ENCODE data around the gene EYA4. TPM values are rescaled to one million over a fixed set of nuclear protein-coding genes. Genes with fewer than 3 reads are reported as not detected.

The EYA4 gene, protein sequence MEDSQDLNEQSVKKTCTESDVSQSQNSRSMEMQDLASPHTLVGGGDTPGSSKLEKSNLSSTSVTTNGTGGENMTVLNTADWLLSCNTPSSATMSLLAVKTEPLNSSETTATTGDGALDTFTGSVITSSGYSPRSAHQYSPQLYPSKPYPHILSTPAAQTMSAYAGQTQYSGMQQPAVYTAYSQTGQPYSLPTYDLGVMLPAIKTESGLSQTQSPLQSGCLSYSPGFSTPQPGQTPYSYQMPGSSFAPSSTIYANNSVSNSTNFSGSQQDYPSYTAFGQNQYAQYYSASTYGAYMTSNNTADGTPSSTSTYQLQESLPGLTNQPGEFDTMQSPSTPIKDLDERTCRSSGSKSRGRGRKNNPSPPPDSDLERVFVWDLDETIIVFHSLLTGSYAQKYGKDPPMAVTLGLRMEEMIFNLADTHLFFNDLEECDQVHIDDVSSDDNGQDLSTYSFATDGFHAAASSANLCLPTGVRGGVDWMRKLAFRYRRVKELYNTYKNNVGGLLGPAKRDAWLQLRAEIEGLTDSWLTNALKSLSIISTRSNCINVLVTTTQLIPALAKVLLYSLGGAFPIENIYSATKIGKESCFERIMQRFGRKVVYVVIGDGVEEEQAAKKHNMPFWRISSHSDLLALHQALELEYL
- polyA plus RNA-seq (2012; ENCODE audit: insufficient read depth, insufficient read length, low read depth): 17.2 TPM

DNA sequence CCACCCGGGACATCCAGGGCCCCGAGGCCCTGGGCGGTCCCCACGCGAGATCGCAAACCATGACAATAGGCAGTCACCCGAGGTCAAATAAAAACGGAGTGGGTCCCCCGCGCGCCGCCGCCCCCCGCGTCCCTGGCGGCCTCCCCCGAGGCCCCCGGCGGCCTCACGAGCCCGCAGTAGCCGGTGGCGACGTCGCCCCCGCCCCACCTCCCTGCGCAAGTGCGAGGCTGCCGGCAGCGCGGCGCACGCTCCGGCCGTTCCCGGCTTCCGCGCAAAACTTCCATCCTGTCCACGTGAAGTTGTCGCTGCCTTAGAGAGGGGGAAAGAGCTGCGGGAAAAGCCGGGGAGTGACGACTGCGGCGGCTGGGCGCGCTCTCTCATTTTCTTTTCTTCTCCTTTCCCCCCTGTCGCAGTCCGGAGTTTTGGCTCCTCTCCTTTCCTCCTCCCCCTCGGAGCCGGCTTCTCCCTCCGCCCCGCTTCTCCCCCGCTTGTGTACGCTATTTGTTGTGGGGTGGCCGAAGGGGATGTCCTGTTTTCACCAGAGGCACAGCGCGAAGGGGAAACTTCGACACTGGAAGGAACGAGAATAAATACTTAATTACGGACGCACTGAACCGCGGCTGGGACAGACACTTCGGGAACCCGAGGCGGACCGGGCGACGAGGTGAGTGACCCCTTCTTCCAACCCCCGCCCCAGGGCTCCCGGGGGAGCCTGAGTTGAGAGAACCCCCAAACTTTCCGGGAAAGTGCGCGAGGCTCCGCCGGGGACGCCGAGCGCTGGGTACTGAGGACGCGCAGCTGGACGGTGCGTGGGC lies at the start of gene EYA4:
Gene EYA4 (plus strand): TSS at position 272 of the 815 bp plus-strand sequence. CDS start 33,424 bp downstream, outside the sequence.
- peak within 1 kb of the TSS; percentile 93 for H3K4me3 ChIP-seq (ENCODE audit: low read depth, low read length)

DNA sequence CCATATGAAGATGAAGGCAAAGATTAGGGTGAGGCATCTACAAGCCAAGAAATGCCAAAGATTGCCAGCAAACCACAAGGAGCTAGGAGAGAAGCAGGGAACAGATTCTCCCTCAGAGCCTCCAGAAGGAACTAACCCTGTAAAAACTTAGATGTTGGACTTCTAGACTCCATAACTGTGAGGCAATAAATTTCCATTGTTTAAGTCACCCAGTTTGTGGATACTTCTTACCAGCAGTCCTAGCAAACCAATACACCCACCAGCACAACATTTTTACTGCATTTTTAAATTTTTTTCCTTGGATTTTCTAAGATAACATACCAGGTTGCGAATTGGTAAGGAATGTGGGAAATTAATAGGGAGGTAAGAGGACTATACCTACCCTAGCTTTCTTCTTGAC lies 47.8 kb upstream of the EYA4 start:
- no peaks in the 10 kb centered on the region for H3K9me3 ChIP-seq
- H3K4me1 ChIP-seq: peaks cover 5% of the 10 kb centered on the region; the same call in 1 of the 2 replicates
- H3K4me3 ChIP-seq (ENCODE audit: low read depth, low read length): no peak overlapping the region
- no peaks in the 10 kb centered on the region for H3K27me3 ChIP-seq
- DNase-seq: no peak
- no peaks in the 10 kb centered on the region for H3K36me3 ChIP-seq
- TF ChIP-seq, protein P1, sequence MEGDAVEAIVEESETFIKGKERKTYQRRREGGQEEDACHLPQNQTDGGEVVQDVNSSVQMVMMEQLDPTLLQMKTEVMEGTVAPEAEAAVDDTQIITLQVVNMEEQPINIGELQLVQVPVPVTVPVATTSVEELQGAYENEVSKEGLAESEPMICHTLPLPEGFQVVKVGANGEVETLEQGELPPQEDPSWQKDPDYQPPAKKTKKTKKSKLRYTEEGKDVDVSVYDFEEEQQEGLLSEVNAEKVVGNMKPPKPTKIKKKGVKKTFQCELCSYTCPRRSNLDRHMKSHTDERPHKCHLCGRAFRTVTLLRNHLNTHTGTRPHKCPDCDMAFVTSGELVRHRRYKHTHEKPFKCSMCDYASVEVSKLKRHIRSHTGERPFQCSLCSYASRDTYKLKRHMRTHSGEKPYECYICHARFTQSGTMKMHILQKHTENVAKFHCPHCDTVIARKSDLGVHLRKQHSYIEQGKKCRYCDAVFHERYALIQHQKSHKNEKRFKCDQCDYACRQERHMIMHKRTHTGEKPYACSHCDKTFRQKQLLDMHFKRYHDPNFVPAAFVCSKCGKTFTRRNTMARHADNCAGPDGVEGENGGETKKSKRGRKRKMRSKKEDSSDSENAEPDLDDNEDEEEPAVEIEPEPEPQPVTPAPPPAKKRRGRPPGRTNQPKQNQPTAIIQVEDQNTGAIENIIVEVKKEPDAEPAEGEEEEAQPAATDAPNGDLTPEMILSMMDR (IDR thresholded peaks at IDR 0.05; ENCODE audit: low read depth, low read length): no peak

More for the DNA sequence above, at the start of gene EYA4:
- H3K27me3 ChIP-seq: no peaks in the 10 kb centered on the region
- TF ChIP-seq, protein P1 (IDR thresholded peaks at IDR 0.05; ENCODE audit: low read depth, low read length): no peak; the same call in 1 of the 2 replicates
- H3K4me1 ChIP-seq: no peaks in the 10 kb centered on the region; the same call in 1 of the 2 replicates
- H3K36me3 ChIP-seq: no peaks in the 10 kb centered on the region
- H3K9me3 ChIP-seq: no peaks in the 10 kb centered on the region
- DNase-seq: peak; percentile 86

DNA sequence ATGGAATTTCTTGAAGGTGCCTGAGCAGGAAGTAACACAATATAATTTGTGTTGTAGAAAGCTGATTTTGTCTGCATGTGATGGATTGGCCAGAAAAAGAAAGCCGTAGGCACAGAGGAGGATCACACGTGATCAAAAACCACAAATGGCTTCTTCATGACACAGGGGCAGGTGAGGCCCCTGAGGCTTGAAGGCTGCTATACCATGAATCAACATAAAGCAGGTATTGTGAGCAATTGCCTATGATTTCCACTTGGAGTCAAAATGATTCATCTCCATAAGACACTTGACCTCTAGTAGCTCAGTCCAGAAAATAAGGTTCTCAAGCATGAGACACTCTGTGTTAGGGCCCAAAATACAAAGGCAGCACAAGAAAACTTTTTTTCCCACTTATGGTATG lies 42.4 kb upstream of the EYA4 start:
- Histone ChIP-seq H3K9me3 (no peaks in the 10 kb centered on the region), H3K4me3 (ENCODE audit: low read depth, low read length) (no peak overlapping the region), H3K36me3 (no peaks in the 10 kb centered on the region), H3K27me3 (no peaks in the 10 kb centered on the region), H3K4me1 (no peaks in the 10 kb centered on the region)
- no peak for DNase-seq
- TF ChIP-seq, protein P1 (IDR thresholded peaks at IDR 0.05; ENCODE audit: low read depth, low read length): no peak

DNA sequence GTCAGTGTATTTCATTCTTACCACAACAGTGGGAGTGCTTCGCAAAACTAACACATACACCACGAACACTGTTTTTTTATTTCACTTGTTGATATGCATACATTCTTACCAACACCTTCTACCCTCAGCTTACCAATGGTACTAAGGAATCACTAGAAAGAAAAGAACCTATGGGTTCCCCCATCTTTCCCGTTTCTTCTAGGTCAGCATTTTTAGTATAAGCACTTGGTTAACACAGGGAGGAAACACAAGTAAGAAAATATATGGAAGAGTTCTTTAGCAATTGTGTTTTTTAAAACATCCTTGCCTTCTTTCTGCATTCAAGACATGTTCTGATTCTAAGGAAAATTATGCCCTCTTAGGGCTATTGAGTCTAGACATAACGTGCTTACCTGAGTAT lies 39.9 kb upstream of the EYA4 start:
- H3K36me3 ChIP-seq: no peaks in the 10 kb centered on the region
- TF ChIP-seq, protein P1 (IDR thresholded peaks at IDR 0.05; ENCODE audit: low read depth, low read length): no peak
- no peaks in the 10 kb centered on the region for H3K9me3 ChIP-seq
- no peaks in the 10 kb centered on the region for H3K4me1 ChIP-seq
- no peak overlapping the region for H3K4me3 ChIP-seq (ENCODE audit: low read depth, low read length)
- DNase-seq: no peak
- H3K27me3 ChIP-seq: no peaks in the 10 kb centered on the region

DNA sequence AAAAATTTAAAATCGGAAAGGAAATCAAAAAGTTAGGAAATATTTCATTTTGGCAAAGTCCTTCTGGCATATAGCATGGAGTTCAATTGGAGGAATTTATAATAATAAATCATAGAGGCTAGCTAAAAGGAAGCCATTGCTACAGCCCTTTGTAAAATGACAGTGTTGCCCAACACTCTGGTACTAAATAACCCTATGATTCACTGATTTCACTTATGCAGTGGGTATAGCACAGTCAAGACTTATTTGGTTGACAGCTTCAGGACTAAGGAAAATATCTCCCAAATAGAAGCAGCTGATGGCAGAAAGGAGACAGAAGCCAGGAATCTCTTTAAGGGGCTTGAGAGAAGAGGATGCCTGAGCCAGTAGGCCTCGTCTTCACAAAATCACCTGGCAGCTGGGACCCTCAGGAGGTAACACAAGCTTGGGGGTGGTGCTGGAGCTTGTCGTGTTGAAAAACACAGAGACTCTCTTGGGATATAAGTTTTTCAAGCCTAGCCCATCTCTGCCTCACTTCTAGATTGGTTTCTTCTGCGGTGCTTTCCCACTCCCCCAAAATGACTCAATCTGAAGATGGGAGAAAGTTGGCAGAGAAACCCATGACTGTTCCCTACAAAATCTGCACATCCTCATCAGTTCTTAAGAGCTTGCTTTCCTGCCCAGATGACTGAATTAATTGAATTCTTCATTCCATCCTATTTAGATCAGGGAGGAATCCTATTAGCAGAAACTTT lies 38.4 kb upstream of the EYA4 start:
- TF ChIP-seq, protein P1 (IDR thresholded peaks at IDR 0.05; ENCODE audit: low read depth, low read length): no peak
- Histone ChIP-seq H3K4me1 (no peaks in the 10 kb centered on the region), H3K4me3 (ENCODE audit: low read depth, low read length) (no peak overlapping the region), H3K27me3 (no peaks in the 10 kb centered on the region), H3K36me3 (no peaks in the 10 kb centered on the region), H3K9me3 (no peaks in the 10 kb centered on the region)
- no peak for DNase-seq
